H9 (cell line): Measurements from ENCODE around the gene CLECL1. TPM values are rescaled to one million over a fixed set of nuclear protein-coding genes. Genes with fewer than 3 reads are reported as not detected.

Source experiments
- DNase-seq: peaks from one replicate; pipeline ENCODE4 v3.0.0-alpha.2; 2017
- H2AFZ ChIP-seq: one replicate; pipeline ENCODE4 v1.6.1; 2013; ENCODE audit warnings: mild to moderate bottlenecking, low read length, control low read depth, moderate library complexity
- H2AK5ac ChIP-seq: 2 replicates; pipeline ENCODE4 v1.6.1; 2013; ENCODE audit warnings: low read length, control low read depth, mixed read lengths; ENCODE audit not compliant: insufficient read length
- H2BK120ac ChIP-seq: one replicate; pipeline ENCODE4 v1.6.1; 2013; ENCODE audit warnings: low read depth, mild to moderate bottlenecking, low read length, control low read depth, inconsistent platforms; ENCODE audit not compliant: poor library complexity, severe bottlenecking
- H2BK12ac ChIP-seq: 2 replicates; pipeline ENCODE4 v1.6.1; 2013; ENCODE audit warnings: low read length, control low read depth, mixed read lengths, low read depth; ENCODE audit not compliant: insufficient read length
- H2BK15ac ChIP-seq: 2 replicates; pipeline ENCODE4 v1.6.1; 2013; ENCODE audit warnings: low read depth, low read length, control low read depth
- H2BK20ac ChIP-seq: one replicate; pipeline ENCODE4 v1.6.1; 2013; ENCODE audit warnings: low read depth, mild to moderate bottlenecking, low read length, control low read depth, inconsistent platforms; ENCODE audit not compliant: poor library complexity, severe bottlenecking
- H2BK5ac ChIP-seq: 2 replicates; pipeline ENCODE4 v1.6.1; 2013; ENCODE audit warnings: low read length, control low read depth, mixed read lengths; ENCODE audit not compliant: insufficient read length
- H3K14ac ChIP-seq: 2 replicates; pipeline ENCODE4 v1.6.1; 2013; ENCODE audit warnings: low read length, control low read depth; ENCODE audit not compliant: insufficient read depth
- H3K18ac ChIP-seq: 2 replicates; pipeline ENCODE4 v1.6.1; 2013; ENCODE audit warnings: low read depth, mild to moderate bottlenecking, mixed read lengths, low read length, control low read depth; ENCODE audit not compliant: insufficient read length
- H3K23ac ChIP-seq: 2 replicates; pipeline ENCODE4 v1.6.1; 2013; ENCODE audit warnings: low read length, control low read depth, mixed read lengths, low read depth; ENCODE audit not compliant: insufficient read length
- H3K23me2 ChIP-seq: 2 replicates; pipeline ENCODE4 v1.6.1; 2013; ENCODE audit warnings: low read depth, mild to moderate bottlenecking, mixed read lengths, low read length, control low read depth; ENCODE audit not compliant: insufficient read length, poor library complexity, severe bottlenecking
- H3K27ac ChIP-seq: 2 replicates; pipeline ENCODE4 v1.5.1; 2013; ENCODE audit warnings: low read length, control low read depth, mixed read lengths, low read depth; ENCODE audit not compliant: insufficient read length
- H3K27me3 ChIP-seq: 2 replicates; pipeline ENCODE4 v1.6.1; 2013; ENCODE audit warnings: low read length, control low read depth, inconsistent platforms; ENCODE audit not compliant: insufficient read depth
- H3K4ac ChIP-seq: 2 replicates; pipeline ENCODE4 v1.6.1; 2013; ENCODE audit warnings: low read depth, mild to moderate bottlenecking, control low read depth, inconsistent platforms, low read length, moderate library complexity
- H3K4me1 ChIP-seq: 2 replicates; pipeline ENCODE4 v1.6.1; 2013; ENCODE audit warnings: low read length, control low read depth, inconsistent platforms; ENCODE audit not compliant: insufficient read depth
- H3K4me2 ChIP-seq: 2 replicates; pipeline ENCODE4 v1.6.1; 2013; ENCODE audit warnings: low read length, control low read depth, mixed read lengths; ENCODE audit not compliant: insufficient read length, insufficient read depth
- H3K56ac ChIP-seq: 2 replicates; pipeline ENCODE4 v1.6.1; 2013; ENCODE audit warnings: low read depth, mild to moderate bottlenecking, mixed read lengths, low read length, control low read depth; ENCODE audit not compliant: insufficient read length
- H3K79me1 ChIP-seq: 2 replicates; pipeline ENCODE4 v1.6.1; 2013; ENCODE audit warnings: low read depth, mild to moderate bottlenecking, moderate library complexity, low read length, control low read depth, inconsistent platforms; ENCODE audit not compliant: insufficient read depth, poor library complexity, severe bottlenecking
- H3K79me2 ChIP-seq: 2 replicates; pipeline ENCODE4 v1.6.1; 2013; ENCODE audit warnings: low read length, control low read depth, inconsistent platforms; ENCODE audit not compliant: insufficient read depth
- H3K9ac ChIP-seq: 2 replicates; pipeline ENCODE4 v1.6.1; 2013; ENCODE audit warnings: low read length, control low read depth, mixed read lengths; ENCODE audit not compliant: insufficient read length; ENCODE audit errors: extremely low read depth
- H3K9me3 ChIP-seq: one replicate; pipeline ENCODE4 v1.6.1; 2013; ENCODE audit warnings: low read depth, low read length, inconsistent platforms; ENCODE audit not compliant: control insufficient read depth
- H3T11ph ChIP-seq: one replicate; pipeline ENCODE4 v1.6.1; 2013; ENCODE audit warnings: mild to moderate bottlenecking, low read length, control low read depth, inconsistent platforms
- H4K20me1 ChIP-seq: one replicate; pipeline ENCODE4 v1.6.1; 2013; ENCODE audit not compliant: control insufficient read depth, insufficient read length, insufficient read depth
- H4K5ac ChIP-seq: 2 replicates; pipeline ENCODE4 v1.6.1; 2013; ENCODE audit warnings: low read depth, mild to moderate bottlenecking, mixed read lengths, low read length, control low read depth; ENCODE audit not compliant: insufficient read length
- H4K8ac ChIP-seq: replicated peaks from 2 replicates; pipeline ENCODE4 v1.6.1; 2013; ENCODE audit warnings: low read length, control low read depth, mixed read lengths, low read depth; ENCODE audit not compliant: insufficient read length
- H4K91ac ChIP-seq: 2 replicates; pipeline ENCODE4 v1.6.1; 2013; ENCODE audit warnings: low read depth, mild to moderate bottlenecking, moderate library complexity, mixed read lengths, low read length, control low read depth; ENCODE audit not compliant: insufficient read length
- H3K27ac Mint-ChIP-seq, 3 experiments: 2 replicates in 2 of 3; 3 replicates in 1 of 3; pipeline ENCODE4 v1.8.0; 2020 to 2021; ENCODE audit warnings: mixed read lengths in 3 of 3, mild to moderate bottlenecking in 1 of 3, moderate library complexity in 1 of 3
- H3K27me3 Mint-ChIP-seq: 2 replicates; pipeline ENCODE4 v1.8.0; 2021; ENCODE audit warnings: low read depth, mild to moderate bottlenecking, moderate library complexity, mixed read lengths
- H3K36me3 Mint-ChIP-seq, 3 experiments: 2 replicates in 2 of 3; 3 replicates in 1 of 3; pipeline ENCODE4 v1.8.0; 2020 to 2021; ENCODE audit warnings: low read depth in 3 of 3, mixed read lengths in 3 of 3; ENCODE audit not compliant: insufficient read depth in 1 of 3
- H3K4me1 Mint-ChIP-seq, 2 experiments: 2 replicates each; pipeline ENCODE4 v1.8.0; 2020; ENCODE audit warnings: mixed read lengths in 2 of 2
- H3K4me3 Mint-ChIP-seq, 2 experiments: 2 replicates in 1 of 2; 3 replicates in 1 of 2; pipeline ENCODE4 v1.8.0; 2020 to 2021; ENCODE audit warnings: mild to moderate bottlenecking in 2 of 2, mixed read lengths in 2 of 2, moderate library complexity in 1 of 2
- H3K9me3 Mint-ChIP-seq, 2 experiments: 2 replicates in 1 of 2; 3 replicates in 1 of 2; pipeline ENCODE4 v1.8.0; 2020; ENCODE audit warnings: mild to moderate bottlenecking in 2 of 2, mixed read lengths in 2 of 2, moderate library complexity in 1 of 2
- WGBS: extraction: QIAGEN DNeasy Blood & Tissue Kit; methylation state at CpG from one replicate; pipeline ENCODE4 v1.1.7; 2013; ENCODE audit warnings: missing lambda C conversion rate, low lambda C conversion rate, mixed read lengths; ENCODE audit not compliant: insufficient read length; ENCODE audit errors: extremely low coverage; 5-methylcytosine and 5-hydroxymethylcytosine counted together
- total RNA-seq: library from RNA; stranded (reverse); gene quantifications from 2 replicates; pipeline ENCODE4 v1.2.1, GENCODE V29; 2021
- TF ChIP-seq, protein P1 (sequence below): fragments of 200-600 bp; sonication (generic); conservative IDR thresholded peaks from 3 replicates; pipeline ENCODE4 v1.8.0; 2021; ENCODE audit warnings: antibody characterized with exemption, mild to moderate bottlenecking

Gene CLECL1
- total RNA-seq, 1 experiment from 2014 or later, result not detected

DNA sequence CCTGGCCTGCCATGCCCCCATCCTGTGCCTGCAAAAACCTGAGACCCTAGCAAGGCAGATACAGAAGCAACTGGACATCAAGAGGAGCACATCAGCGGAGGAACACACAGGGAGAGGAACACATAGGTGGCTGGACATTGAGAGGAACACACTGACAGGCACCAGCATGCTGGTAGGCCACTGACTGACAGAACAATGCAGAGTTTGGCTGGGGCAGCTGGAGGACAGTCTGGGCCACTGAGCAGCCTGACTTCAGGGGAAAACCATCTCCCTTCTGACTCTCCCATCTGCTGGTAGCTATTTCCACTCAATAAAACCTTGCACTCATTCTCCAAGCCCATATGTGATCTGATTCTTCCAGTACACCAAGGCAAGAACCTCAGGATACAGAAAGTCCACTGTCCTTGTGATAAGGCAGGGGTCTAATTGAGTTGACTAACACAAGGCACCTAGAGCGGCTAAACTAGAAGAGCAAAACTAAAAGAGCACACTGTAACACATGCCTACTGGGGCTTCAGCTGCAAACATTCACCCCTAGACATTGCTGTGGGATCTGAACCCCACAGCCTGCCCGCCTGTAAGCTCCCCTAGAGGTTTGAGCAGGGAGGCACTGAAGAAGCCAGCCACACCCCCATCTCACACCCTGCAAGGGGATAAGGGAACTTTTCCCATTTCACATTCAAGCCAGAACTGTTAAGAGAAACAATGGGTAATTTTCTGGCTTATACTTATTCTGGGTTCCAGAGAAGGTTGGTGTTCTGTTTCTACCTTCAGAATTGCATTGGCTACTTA lies 22.1 kb downstream of the CLECL1 start:
- TF ChIP-seq, protein P1, sequence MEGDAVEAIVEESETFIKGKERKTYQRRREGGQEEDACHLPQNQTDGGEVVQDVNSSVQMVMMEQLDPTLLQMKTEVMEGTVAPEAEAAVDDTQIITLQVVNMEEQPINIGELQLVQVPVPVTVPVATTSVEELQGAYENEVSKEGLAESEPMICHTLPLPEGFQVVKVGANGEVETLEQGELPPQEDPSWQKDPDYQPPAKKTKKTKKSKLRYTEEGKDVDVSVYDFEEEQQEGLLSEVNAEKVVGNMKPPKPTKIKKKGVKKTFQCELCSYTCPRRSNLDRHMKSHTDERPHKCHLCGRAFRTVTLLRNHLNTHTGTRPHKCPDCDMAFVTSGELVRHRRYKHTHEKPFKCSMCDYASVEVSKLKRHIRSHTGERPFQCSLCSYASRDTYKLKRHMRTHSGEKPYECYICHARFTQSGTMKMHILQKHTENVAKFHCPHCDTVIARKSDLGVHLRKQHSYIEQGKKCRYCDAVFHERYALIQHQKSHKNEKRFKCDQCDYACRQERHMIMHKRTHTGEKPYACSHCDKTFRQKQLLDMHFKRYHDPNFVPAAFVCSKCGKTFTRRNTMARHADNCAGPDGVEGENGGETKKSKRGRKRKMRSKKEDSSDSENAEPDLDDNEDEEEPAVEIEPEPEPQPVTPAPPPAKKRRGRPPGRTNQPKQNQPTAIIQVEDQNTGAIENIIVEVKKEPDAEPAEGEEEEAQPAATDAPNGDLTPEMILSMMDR, result no peak; the same call in 2 of the 3 replicates
- Histone ChIP-seq H3K4me1 (no peaks in the 10 kb centered on the region), H4K5ac (no peak overlapping the region), H3K23me2 (no peaks in the 10 kb centered on the region), H4K8ac (no peak overlapping the region), H2BK120ac (no peak overlapping the region), H3K14ac (no peak overlapping the region), H2BK5ac (no peak overlapping the region), H3K4me2 (no peak overlapping the region), H3T11ph (no peak overlapping the region), H3K18ac (no peak overlapping the region), H2BK15ac (no peak overlapping the region), H3K4ac (no peak overlapping the region), H3K9ac (no peak overlapping the region), H3K79me1 (no peaks in the 10 kb centered on the region), H3K56ac (no peak overlapping the region), H4K20me1 (no peaks in the 10 kb centered on the region), H3K79me2 (no peaks in the 10 kb centered on the region), H2BK20ac (no peak overlapping the region), H2AK5ac (no peak overlapping the region), H3K23ac (no peak overlapping the region), H2BK12ac (no peak overlapping the region), H3K27me3 (no peaks in the 10 kb centered on the region), H2AFZ (no peak overlapping the region), H3K9me3 (no peaks in the 10 kb centered on the region), H3K27ac (no peak overlapping the region), H4K91ac (no peak overlapping the region)
- Mint-ChIP-seq H3K4me1 (peaks cover 4 to 9% of the 10 kb centered on the region in 2 experiments; a peak in 3 of 4 replicates), H3K4me3 (no peak overlapping the region), H3K27me3 (no peaks in the 10 kb centered on the region), H3K27ac (peak overlapping the region in 1 of 3 experiments; percentile 15; a peak in 1 of 7 replicates), H3K36me3 (no peaks in the 10 kb centered on the region; a peak in 2 of 7 replicates), H3K9me3 (peaks cover 0 to 2% of the 10 kb centered on the region in 2 experiments; a peak in 1 of 5 replicates)
- DNase-seq, result no peak
- WGBS, result no CpG with 5 or more reads among the region's 3 CpGs
